OCI-LY3 (cell line): ENCODE results near the gene RAX2.

Experiments
- CTCF ChIP-seq: fragments of 200-600, 300-600 bp; sonication (generic); IDR thresholded peaks from 2 replicates; pipeline ENCODE4 v1.5.1; 2014; ENCODE audit warnings: antibody characterized with exemption, low read length, low read depth
- EZH2phosphoT487 ChIP-seq: fragments of 200-600 bp; shearing (Covaris generic); IDR thresholded peaks from 2 replicates; pipeline ENCODE4 v1.6.1; 2018; ENCODE audit warnings: antibody characterized with exemption, mixed run types, low read depth

- TF ChIP-seq CTCF: no peak
- no peak for TF ChIP-seq EZH2phosphoT487
These were observed 775 bp downstream of the RAX2 start for GRCh38 chr19:3771000-3771905.
